ENCODE measurements around the gene WWTR1.

GRCh38 chr3:149566292-149566975, 91.4 kb downstream of the WWTR1 start:
- no peak for TF ChIP-seq TAF1 (IDR thresholded peaks at IDR 0.05; ENCODE audit: low read depth, low read length)
- no peak for TF ChIP-seq POLR2A (IDR thresholded peaks at IDR 0.05; ENCODE audit: low read depth, low read length)
- no peak for TF ChIP-seq POLR2AphosphoS5 (IDR thresholded peaks at IDR 0.05; ENCODE audit: low read depth, low read length)
- TF ChIP-seq POU2F2 (IDR thresholded peaks at IDR 0.05; ENCODE audit: low read depth, low read length) = no peak

Data from GM12891 (cell line).